K562 (cell line): ENCODE measurements around the gene PFKFB2. TPM values are rescaled to one million over a fixed set of nuclear protein-coding genes. Genes with fewer than 3 reads are reported as not detected.
A peak's percentile ranks its signal among the peaks of the same experiment; 100 is the strongest.

Source experiments
- FOXM1 ChIP-seq, 2 experiments: fragments of 450-650 bp in 1 of 2; sonication (generic) in 1 of 2; formaldehyde crosslinking in 1 of 2; IDR thresholded peaks; 2 replicates each; pipeline versions ENCODE4 v1.6.1 to v1.9.0; 2017 to 2022; ENCODE audit warnings: low read depth in 2 of 2, mild to moderate bottlenecking in 2 of 2, missing genetic modification reagents in 1 of 2, moderate library complexity in 1 of 2
- GABPA ChIP-seq: fragments of 200-800 bp; sonication (Bioruptor generic); conservative IDR thresholded peaks from 2 replicates; pipeline ENCODE4 v1.6.1; 2016; ENCODE audit warnings: low read depth, missing genetic modification characterization, missing compliant biosample characterization
- HMBOX1 ChIP-seq: sonication (generic); IDR thresholded peaks from 2 replicates; pipeline ENCODE4 v1.6.1; 2016
- KAT7 ChIP-seq: sonication (generic); formaldehyde crosslinking; IDR thresholded peaks from 2 replicates; pipeline ENCODE4 v1.8.0; 2022; ENCODE audit warnings: missing genetic modification reagents, mild to moderate bottlenecking, borderline replicate concordance
- NBN ChIP-seq: fragments of 450-650 bp; IDR thresholded peaks from 2 replicates; pipeline ENCODE4 v1.6.1; 2016; ENCODE audit warnings: low read depth, mild to moderate bottlenecking
- PHB ChIP-seq: fragments of 250-450 bp; sonication (Bioruptor Pico); IDR thresholded peaks from 2 replicates; pipeline ENCODE4 v1.5.0; 2021
- POLR2H ChIP-seq: IDR thresholded peaks from 2 replicates; pipeline ENCODE4 v1.6.1; 2016; ENCODE audit warnings: missing genetic modification characterization, low read depth, mild to moderate bottlenecking, control low read depth, missing compliant biosample characterization, moderate library complexity
- polyA plus RNA-seq, 8 experiments: library from polyadenylated mRNA; depleted of rRNA in 4 of 8; stranded (reverse) in 5 of 8; unstranded in 3 of 8; fragments of >200 nt; fragmentation: Nextera tagmentation in 2 of 8; fragmentation: Illumina TruSeq in 1 of 8; extraction: Ambion mirVana in 2 of 8; extraction: Trizol in 1 of 8; gene quantifications; 2 replicates each; pipeline versions ENCODE4 v1.2.1 to v1.2.3, GENCODE V29; 2011 to 2014; ENCODE audit warnings: inconsistent platforms in 1 of 8, missing spikeins in 1 of 8
- total RNA-seq, 7 experiments: library from RNA; depleted of rRNA in 6 of 7; stranded (reverse); fragments of >200 nt in 6 of 7; fragmentation: Illumina TruSeq in 2 of 7; extraction: Trizol in 2 of 7; gene quantifications; 2 replicates each; pipeline versions ENCODE4 v1.2.1 to v1.2.3, GENCODE V29; 2011 to 2021; ENCODE audit warnings: low replicate concordance in 1 of 7
- TF ChIP-seq, protein P1 (sequence below): sonication (generic); formaldehyde crosslinking; IDR thresholded peaks from 2 replicates; pipeline ENCODE4 v1.8.0; 2023; ENCODE audit warnings: mild to moderate bottlenecking, missing genetic modification reagents
- TF ChIP-seq, protein P2 (sequence below), 2 experiments: IDR thresholded peaks in 1 of 2; conservative IDR thresholded peaks in 1 of 2; 2 replicates each; pipeline ENCODE4 v1.6.1; 2016; ENCODE audit warnings: low read depth in 2 of 2, mild to moderate bottlenecking in 1 of 2, missing compliant biosample characterization in 1 of 2, missing genetic modification characterization in 1 of 2, moderate library complexity in 1 of 2

PFKFB2 gene
- total and polyA plus RNA-seq, 9 of the 15 experiments (the other 6 are each of a cell fraction or from before 2014, with no cell fraction given), result 6.9 to 26.0 (median 16.4) TPM

DNA sequence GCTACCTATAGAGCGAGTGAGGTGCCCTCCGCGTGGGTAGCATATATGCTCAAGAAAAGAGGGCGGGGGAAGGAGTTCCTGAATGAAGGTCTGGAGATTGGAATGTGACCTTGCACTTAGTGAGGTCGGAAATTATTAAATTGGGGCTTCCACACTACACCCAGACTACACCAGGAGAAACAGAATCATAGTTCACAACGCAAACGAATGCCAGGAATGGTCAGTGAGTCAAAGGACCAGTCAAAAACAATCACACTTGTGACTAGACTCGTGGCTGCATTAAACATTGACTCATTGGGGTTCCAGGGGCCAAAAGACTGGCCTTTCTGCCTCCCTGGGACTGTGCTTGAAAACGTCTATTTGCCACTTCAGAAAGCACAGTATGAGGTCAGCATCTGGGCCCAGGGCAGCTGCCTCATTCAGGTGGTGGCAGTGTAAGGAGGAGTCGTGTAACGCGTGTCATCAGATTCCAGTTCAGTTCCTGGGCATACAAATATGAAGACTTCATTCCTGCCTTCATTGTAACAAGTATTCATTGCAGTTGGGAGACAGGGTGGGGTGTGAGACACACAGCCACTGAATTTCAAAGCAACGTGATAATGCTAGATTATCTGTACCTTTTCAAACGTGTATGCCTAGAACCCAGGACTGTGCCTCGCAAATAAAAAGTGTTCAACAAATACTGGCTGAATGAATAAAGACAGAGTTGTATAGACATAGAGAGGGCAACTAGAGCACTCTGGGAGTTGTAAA lies 1.7 kb upstream of the PFKFB2 start, which contains the start of gene YOD1 (continued):
- TF ChIP-seq GABPA (peak; percentile 34; the same call in 1 of the 2 replicates), HMBOX1 (0 out of 2 replicates have a peak, but pooled peaks have one; percentile 22), KAT7 (CRISPR knock-in tag) (peak; percentile 95), NBN (0 out of 2 replicates have a peak, but pooled peaks have one; percentile 37), POLR2H (0 out of 2 replicates have a peak, but pooled peaks have one; percentile 35), PHB (no peak), FOXM1 (IDR thresholded peaks at IDR 0.05; ENCODE audit: low read depth) (peak; percentile 34; the same call in 1 of the 2 replicates), FOXM1 (CRISPR knock-in tag; IDR thresholded peaks at IDR 0.05; ENCODE audit: low read depth) (no peak)
- TF ChIP-seq, protein P1, sequence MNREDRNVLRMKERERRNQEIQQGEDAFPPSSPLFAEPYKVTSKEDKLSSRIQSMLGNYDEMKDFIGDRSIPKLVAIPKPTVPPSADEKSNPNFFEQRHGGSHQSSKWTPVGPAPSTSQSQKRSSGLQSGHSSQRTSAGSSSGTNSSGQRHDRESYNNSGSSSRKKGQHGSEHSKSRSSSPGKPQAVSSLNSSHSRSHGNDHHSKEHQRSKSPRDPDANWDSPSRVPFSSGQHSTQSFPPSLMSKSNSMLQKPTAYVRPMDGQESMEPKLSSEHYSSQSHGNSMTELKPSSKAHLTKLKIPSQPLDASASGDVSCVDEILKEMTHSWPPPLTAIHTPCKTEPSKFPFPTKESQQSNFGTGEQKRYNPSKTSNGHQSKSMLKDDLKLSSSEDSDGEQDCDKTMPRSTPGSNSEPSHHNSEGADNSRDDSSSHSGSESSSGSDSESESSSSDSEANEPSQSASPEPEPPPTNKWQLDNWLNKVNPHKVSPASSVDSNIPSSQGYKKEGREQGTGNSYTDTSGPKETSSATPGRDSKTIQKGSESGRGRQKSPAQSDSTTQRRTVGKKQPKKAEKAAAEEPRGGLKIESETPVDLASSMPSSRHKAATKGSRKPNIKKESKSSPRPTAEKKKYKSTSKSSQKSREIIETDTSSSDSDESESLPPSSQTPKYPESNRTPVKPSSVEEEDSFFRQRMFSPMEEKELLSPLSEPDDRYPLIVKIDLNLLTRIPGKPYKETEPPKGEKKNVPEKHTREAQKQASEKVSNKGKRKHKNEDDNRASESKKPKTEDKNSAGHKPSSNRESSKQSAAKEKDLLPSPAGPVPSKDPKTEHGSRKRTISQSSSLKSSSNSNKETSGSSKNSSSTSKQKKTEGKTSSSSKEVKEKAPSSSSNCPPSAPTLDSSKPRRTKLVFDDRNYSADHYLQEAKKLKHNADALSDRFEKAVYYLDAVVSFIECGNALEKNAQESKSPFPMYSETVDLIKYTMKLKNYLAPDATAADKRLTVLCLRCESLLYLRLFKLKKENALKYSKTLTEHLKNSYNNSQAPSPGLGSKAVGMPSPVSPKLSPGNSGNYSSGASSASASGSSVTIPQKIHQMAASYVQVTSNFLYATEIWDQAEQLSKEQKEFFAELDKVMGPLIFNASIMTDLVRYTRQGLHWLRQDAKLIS (CRISPR knock-in tag), result peak; percentile 88
- TF ChIP-seq, protein P2, sequence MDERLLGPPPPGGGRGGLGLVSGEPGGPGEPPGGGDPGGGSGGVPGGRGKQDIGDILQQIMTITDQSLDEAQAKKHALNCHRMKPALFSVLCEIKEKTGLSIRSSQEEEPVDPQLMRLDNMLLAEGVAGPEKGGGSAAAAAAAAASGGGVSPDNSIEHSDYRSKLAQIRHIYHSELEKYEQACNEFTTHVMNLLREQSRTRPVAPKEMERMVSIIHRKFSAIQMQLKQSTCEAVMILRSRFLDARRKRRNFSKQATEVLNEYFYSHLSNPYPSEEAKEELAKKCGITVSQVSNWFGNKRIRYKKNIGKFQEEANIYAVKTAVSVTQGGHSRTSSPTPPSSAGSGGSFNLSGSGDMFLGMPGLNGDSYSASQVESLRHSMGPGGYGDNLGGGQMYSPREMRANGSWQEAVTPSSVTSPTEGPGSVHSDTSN (CRISPR knock-in tag; IDR thresholded peaks at IDR 0.05; ENCODE audit: low read depth), result no peak
- TF ChIP-seq, protein P2 (tag; conservative IDR thresholded peaks at IDR 0.05; ENCODE audit: low read depth), result no peak
